RKO (cell line): ENCODE measurements around the gene MYH11.
A peak's percentile ranks its signal among the peaks of the same experiment; 100 is the strongest.
"Not testable (repeated sequence)": the region's sequence is repeated elsewhere in the genome, so short reads cannot be mapped to it uniquely, and the experiment has no call there.

Experiments
- DNase-seq: peaks from one replicate; pipeline ENCODE4 v3.0.0-alpha.2; 2016; ENCODE audit warnings: low spot score

The MYH11 gene

DNA sequence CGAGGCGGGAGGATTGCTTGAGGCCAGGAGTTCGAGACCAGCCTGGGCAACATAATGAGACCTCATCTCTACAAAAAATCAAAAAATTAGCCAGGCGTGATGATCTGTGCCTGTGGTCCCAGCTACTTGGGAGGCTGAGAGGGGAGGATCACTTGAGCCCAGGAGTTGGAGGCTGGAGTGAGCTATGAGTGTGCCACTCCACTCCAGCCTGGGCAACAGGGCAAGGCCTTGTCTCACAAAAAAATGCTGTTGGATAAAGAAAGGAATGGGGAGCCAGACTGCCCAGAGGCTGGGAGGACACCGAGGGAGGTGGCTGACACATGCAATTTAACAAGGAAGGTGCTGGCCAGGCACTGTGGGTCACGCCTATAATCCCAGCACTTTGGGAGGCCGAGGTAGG is 47.5 kb downstream of the MYH11 start:
- DNase-seq, result not testable (repeated sequence)

DNA sequence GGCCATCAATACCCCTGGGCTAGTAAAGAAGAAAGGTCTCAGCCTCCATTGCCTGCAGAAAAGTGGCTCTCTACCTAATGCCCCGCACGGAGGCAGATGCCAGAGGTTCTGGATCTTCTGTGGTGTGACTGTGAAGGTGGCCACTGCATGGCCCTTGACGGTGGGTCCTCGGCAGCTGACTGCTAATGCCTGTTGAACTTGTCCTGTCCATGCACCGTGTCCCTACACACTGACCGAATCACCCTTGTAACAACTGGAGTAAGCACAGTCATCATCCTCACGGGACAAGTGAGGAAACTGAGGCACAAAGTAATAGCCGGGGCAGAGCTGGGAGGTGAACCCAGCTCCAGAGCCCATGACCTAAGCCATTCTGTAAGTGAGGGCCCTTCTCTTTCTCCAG is 48.8 kb downstream of the MYH11 start:
- no peak for DNase-seq

DNA sequence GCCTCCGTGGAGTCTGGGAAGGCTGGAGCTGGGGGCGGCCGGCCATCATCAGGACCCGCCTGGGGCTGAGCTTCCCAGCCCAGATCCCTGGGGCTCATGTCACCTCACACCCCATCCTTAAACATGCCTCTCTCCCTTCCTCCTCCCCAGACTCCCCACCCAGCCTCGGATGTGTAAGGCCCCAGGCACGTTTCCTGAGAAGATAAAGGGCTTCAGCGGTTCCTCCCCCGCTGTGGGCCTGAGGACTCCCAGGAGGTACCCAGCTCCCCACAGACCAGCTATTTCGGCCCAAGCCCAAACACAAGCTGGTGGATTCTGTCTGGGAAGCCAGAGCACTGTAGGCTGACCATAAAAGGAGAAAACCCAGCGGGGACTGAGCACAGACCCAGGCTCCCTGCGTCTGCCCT is 49.2 kb downstream of the MYH11 start:
- no peak for DNase-seq

DNA sequence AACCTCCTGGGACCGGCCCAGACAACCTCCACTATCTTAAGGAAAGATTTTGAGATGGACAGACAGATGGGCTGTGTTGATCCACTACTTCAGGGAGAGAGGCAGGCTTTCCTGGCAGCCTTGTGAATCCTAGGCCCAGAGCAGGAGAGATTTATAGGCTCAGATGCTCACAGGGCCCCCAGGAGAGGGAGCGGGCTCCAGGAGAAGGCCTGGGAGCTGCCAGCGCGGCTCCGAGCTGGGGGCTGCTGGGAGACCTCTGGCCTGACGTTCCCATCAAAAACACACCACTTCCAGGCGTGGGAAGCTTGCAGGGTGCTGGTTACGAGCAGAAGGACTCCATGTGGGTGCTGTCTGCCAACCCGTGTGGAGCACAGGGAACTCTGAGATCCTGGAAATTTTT is 53.2 kb downstream of the MYH11 start:
- no peak for DNase-seq

DNA sequence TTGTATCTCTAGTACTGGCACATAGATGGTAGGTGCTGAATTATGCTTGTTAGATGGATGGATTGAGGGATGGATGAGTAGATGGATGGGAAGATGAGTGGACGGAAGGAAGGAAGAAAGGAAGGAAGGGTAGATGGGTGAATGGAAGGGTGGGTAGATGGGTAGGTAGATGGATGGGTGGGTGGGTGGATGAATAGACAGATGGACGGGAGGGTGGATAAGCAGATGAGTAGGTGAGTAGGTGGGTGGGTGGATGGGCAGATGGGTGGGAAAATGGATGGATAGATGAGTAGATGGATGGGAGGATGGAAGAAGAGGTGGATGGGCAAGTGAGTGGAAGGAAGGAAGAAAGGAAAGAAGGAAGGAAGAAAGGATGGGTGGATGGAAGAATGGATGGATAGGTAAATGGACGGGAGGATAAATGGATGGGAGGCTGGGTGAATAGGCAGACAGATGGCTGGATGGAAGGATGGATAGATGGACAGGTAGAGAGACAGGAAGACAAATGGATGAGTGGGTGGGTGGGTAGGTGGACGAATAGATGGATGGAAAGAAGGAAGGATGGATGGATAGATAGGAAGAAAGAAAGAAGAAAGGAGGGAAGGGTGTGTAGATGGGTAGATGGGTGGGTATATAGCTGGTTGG is 56.9 kb downstream of the MYH11 start:
- DNase-seq, result no peak

DNA sequence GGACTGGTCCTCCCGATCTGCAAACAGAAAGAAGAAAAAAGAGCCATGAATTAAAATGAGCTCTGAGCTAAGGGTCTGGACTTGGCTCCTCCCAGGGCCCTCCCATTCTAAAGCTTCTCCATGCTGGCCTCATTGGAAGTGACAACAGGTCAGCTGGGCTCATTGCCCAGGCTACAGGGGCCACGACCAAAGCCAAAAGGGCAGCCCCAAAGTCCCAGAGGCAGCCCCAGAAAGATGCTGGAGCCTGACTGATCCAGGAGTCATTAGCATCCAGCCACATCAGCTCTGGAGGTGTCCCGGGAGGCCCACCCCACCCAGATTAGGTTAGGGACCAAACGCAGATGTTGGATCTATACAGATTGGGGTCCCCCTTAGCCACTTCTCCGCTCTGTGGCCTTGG is 58.2 kb downstream of the MYH11 start:
- DNase-seq, result no peak

DNA sequence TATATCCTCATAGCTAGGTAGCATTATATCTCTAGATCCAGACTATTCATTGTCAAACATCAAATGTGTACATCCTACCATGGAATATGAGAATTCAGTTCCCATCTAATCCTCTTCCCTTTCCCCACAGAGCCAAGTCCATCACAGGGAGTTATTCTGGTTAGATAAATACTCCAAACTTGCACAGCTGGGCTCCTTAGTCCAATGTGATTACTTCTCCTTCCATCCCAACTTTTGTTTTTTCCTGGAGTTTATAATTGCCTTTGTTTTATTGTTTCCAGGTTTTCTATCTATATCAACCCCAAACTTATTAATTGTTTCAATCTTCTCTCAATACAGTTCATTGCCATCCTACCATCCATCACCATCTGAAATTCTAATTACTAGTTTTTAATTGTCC is 59.9 kb downstream of the MYH11 start:
- no peak for DNase-seq

DNA sequence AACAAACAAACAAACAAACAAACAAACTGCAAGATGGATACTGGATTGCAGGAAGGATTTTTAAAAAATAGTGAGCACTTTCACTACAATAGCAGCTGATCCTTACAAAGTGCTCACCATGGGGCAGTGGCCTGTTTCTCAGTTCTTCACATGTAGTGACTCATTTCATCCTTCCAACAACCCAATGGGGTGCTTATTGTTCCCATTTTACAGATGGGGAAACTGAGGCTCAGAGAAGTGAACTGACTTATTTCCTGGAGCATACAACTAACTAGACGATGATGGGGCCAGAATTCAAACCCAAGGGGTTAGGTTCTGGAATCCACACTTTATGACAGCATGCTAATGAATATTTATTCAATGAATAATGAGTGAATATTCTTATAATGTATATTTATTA is 61.2 kb downstream of the MYH11 start:
- no peak for DNase-seq

DNA sequence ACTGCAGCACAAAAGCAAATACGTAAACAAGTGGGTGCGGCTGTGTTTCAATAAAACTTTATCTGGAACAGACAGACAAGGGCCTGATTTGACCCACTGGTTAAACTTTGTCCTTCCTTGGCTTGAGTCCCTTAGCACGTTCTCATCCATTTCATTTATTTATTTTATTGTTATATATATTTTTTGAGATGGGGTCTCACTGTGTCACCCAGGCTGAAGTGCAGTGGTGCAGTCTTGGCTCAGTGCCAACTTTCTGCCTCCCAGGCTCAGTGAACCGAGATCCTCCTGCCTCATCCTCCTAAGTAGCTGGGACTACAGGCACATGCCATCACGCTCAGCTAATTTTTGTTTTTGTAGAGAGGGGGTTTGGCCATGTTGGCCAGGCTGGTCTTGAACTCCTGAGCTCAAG is 64.3 kb downstream of the MYH11 start:
- no peak for DNase-seq

DNA sequence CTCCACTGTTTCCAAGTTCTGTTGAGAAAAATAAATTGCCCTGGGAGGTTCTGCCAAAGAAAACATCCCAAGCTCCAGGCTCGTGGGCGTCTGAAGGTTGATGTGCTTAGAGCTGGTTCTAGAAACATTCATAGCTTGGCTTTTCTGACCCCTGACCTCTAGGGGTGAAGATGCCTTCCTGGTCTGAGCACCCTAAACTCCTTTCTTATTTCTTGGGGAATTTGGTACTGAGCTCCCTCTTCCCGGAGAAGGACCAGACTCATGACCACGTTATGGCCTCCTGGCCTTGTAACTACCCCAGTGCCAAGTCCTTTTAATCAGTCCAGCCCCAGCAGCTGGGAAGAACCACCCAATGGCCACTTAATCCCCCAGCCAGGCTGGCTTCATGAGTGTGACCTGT is 66.4 kb downstream of the MYH11 start:
- DNase-seq, result no peak

DNA sequence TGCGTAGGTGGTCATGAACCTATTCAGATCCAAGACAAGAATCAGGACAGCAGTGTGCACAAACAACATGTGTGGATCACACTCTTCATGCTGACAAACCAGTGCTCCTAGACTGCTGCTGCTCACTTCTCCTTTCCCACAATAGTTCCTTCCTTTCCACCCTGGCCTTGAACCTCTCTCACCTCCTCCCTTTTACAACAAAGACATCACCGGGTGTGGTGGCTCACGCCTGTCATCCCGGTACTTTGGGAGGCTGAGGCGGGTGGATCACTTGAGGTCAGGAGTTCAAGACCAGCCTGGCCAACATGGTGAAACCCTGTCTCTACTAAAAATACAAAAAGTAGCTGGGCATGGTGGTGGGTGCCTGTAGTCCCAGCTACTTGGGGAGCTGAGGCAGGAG is 67.0 kb downstream of the MYH11 start:
- not testable (repeated sequence) for DNase-seq

DNA sequence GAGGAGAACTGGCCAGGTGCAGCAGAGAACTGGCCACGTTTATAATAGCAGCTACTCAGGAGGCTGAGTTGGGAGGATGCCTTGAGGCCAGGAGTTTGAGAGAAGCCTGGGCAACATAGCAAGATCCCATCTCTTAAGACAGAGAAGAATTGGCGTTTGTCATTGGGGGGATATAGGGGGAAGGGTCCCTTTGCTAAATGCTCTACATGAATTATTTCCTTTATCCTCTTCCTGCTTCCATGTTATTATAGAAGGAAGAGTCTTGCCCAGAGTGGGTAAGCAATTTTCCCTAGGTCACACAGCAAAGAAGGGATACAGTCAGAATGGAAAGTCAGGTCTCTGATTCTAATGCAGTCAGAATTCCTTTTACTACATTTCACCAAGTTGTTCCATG is 68.0 kb downstream of the MYH11 start:
- no peak for DNase-seq

DNA sequence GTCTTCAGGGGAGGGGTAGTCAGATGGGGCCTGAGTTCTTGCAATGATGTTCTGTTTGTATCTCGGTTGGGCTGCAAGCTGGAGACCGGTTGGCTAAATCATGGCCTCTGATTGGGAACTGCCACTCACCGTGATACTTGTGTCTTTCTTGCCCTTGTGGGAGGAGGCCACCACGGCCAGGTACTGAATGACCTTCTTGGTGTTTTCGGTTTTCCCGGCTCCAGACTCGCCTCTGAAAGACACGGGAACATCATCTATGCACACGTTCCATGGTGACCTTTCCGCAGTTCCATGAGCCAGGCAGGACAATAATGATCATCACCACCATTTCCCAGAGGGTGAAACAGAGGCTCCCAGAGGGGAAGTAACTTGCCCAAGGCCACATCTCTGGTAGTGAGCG is 70.3 kb downstream of the MYH11 start:
- DNase-seq, result no peak

DNA sequence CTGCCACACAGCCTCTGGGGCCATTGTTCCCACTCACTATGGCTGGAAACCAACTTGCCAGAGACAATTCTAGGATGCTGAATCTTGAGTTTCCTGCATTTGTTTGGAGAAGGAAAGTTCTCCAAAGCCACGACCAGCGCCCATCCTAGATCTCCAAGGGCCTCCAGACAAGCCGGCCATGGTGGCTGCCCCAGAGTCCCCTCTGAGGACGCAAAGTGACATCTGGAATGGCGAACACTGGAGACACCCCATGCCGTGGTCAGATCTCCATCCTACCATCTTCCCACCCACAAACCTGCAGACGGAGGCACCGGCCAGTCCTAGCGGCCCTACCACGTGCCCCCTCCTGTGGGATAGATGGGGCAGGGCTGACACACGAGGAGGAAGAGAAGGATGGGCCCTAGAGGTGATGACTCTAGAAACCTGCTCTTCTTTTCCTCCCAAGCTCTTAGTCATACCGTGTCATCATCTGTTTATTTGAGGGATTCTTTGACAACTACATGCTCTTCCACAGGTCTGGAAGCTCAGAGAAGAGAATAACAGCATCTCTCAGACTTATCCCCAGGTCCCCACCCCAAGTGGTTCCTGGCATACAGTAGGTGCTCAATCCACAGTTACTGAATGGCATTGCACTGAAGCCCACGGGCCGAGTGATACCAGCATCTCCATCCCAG is 71.3 kb downstream of the MYH11 start:
- peak; percentile 9 for DNase-seq

DNA sequence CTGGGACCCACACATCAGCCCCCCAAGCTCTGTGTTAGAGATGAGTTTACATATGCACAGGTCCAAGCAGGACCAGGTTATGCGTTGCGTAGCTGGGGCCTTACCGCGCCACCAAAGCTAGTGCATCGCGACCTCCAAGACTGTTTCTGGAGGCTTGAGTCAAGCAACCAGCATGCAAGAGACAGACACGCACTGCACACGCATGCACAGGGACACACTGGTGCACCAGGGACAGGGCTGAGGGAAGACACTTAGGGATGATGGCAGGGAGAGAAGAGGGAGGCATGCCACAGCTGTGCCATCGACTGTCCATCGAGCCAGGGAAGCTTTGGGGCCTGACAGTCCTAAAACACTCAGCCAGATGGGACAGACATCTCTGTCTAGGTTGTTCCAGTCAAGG is 72.8 kb downstream of the MYH11 start:
- no peak for DNase-seq

DNA sequence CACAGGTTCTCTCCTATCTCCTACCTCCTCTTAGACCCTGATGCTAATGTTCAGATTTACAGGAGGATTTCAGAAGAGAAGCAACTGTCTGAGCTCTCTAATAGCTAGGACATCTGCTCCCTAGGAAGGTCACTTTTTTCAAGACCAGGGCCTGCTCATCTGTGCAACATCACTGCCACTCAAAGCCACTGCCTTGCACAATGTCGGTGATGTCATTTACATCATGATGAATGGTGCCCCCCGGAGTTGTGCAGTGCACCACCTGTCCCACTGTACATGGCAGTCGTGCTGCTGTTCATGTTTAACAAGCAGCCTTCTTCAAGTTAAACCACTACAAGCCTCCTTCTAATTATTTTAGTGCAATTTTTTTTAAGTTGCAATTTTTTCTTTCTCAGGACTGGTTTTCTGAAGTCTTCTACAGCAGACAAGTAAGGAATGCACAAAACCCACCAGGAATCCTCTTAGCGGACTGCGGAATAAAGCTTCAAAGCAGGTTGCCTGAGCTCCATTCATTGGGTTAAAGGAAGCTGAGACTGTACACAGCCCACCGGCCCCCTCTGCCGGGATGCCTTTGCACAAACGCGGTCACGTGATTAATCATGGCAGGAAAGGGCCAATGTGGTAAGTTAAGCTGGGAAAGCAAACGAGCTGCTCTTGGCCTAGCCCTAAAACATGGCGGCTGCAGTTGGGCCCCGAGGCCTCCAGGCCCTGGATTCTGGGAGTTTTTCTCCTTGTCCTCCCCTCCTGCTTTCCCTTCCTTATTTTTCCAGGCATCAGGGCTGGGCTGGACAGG is 74.1 kb downstream of the MYH11 start:
- DNase-seq, result no peak

DNA sequence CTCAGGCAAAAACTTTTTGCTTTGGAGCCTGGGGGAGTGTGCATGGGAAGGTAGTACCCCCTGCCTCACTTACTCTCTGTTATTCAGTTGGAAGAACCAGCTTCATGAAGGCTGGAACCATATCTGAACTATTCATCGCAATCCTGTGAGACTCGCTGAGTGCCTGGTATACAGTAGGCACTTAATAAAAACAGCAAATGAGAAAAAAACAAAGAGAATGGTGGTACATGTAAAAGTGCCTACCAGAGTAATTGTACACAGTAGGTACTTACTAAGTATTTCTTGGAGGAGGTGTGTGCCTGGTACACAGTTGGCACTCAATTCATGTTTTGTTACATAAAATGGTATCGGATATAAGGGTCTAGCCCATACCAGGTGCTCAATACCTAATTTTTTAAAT is 75.2 kb downstream of the MYH11 start:
- DNase-seq, result no peak

DNA sequence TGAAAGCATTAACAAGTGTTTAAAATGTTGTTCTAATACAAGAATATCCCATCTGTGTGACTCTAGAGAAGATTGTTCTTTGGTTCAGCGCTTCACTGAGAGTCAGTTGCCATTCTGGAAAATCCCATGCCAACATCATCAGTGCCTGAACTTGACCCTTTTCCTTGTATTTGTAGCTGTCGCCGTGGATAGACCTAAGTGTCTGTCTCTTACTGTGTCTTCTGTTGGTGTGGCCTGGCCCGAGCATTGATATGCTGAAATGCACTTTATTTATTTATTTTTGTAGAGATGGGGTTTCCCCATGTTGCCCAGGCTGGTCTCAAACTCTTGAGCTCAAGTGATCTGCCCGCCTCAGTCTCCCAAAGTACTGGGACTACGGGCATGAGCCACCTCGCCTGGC is 76.0 kb downstream of the MYH11 start:
- no peak for DNase-seq

DNA sequence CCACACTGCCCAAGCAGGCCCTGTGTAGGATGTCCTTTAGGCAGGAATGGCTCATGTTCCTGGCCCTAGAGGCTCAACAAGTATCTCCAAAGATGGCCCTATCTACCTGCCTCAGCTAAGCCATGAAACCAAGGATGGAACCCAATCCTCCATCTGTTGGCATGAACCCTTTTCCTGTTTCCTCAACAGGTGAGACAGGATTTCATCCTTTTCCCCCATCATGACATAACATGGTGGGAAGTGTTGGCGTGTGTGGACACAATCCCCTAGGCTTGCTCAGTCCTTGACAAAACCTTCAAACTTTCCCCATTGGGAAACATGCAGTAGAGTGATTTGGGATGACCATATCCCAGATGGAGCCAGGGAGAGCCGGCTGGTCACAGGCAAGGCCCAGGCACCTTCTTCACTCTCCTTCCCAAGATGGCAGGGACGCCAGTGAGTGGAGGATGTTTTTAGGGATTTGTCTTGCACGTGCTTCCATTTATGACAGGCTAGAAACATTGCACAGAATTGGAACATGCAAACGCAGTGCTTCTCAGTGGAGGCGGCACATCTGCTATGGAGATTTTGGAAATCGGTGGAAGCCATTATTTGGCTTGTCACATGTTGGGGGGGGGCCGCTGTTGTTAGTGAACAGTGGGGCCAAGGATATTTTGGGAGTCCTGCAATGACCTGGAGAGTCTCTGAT is 77.0 kb downstream of the MYH11 start:
- DNase-seq, result no peak

DNA sequence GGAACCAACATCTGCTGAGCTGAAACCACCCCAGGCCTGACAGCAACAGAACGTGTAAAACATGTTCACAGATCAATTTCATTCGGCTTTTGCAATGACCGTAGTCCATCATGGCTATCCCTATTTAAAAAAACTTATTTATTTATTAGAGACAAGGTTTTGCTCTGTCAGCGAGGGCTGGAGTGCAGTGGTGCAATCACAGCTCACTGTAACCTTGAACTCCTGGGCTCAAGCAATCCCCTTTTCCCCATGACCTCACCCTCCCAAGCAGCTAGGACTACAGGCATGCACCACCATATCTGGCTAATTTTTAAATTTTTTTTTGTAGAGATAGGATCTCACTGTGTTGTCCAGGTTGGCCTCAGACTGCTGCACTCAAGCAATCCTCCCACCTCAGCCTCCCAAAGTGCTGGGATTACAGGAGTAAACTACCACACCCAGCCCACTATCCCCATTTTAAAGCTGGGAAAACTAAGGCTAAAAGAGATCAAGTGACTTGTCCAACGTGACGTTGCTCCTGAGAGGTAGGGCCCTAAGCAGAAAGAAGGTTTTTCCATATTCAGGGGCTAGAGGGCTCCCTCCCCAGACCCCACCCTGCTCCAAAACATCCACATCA is 77.7 kb downstream of the MYH11 start:
- DNase-seq, result no peak

DNA sequence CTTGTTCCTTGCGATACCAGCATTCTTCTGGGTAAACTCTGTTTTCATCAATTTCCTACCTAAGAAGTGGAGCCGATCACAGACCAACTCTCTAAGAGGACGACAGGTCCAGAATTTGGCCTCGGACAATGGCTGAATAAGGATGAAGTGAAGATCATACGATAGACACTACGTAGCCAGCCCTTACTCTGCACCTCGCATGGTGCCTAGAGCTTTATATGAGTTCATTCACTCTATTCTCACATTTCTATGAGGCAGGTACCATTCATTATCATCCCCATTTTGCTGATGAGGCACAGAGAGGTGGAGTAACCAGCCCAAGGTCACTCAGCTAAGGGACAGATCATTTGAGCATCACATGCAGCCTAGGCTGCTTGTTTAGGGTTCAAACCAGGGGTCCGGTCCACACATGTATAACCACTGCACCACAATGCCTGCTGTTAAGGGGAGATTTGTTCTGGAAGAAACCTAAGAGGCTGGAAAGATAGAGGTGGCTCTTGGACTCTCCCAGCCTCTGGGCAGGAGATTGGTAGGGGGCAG is 78.6 kb downstream of the MYH11 start:
- DNase-seq, result no peak
